ENCODE results near the gene ADAMTSL2.

GRCh38 chr9:133612816-133613215 is 78.3 kb downstream of the ADAMTSL2 start:
- no peak for TF ChIP-seq ATF3 (CRISPR knock-in tag; conservative IDR thresholded peaks at IDR 0.05)
- TF ChIP-seq, protein P1, sequence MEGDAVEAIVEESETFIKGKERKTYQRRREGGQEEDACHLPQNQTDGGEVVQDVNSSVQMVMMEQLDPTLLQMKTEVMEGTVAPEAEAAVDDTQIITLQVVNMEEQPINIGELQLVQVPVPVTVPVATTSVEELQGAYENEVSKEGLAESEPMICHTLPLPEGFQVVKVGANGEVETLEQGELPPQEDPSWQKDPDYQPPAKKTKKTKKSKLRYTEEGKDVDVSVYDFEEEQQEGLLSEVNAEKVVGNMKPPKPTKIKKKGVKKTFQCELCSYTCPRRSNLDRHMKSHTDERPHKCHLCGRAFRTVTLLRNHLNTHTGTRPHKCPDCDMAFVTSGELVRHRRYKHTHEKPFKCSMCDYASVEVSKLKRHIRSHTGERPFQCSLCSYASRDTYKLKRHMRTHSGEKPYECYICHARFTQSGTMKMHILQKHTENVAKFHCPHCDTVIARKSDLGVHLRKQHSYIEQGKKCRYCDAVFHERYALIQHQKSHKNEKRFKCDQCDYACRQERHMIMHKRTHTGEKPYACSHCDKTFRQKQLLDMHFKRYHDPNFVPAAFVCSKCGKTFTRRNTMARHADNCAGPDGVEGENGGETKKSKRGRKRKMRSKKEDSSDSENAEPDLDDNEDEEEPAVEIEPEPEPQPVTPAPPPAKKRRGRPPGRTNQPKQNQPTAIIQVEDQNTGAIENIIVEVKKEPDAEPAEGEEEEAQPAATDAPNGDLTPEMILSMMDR (IDR thresholded peaks at IDR 0.05) = no peak
- no peak for TF ChIP-seq PRDM15 (CRISPR knock-in tag; IDR thresholded peaks at IDR 0.05)
